Stimulated activated naive CD4-positive, alpha-beta T cell (primary cell): ENCODE results near the gene PDLIM5.

Experiments used
- DNase-seq, 6 experiments: peaks; one replicate each; lab custom pipeline; 2025; lab: John Stamatoyannopoulos, UW

The PDLIM5 gene

DNA sequence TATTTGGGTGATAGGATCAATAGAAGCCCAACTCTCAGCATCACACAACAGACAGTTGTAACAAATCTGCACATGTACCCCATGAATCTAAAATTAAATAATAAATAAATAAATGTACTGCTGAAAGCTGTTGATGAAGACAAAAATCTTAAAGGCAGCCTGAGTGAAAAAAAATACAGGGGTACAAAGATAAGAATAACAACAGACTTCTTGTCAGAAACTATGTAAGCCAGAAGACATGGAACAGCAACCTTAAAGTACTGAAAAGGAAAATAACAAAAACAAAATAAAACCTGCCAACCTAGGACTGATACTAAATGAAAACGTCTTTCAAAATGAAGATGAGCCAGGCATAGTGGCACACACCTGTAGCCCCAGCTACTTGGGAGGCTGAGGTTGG is 25.0 kb upstream of the PDLIM5 start:
- DNase-seq = no peak

DNA sequence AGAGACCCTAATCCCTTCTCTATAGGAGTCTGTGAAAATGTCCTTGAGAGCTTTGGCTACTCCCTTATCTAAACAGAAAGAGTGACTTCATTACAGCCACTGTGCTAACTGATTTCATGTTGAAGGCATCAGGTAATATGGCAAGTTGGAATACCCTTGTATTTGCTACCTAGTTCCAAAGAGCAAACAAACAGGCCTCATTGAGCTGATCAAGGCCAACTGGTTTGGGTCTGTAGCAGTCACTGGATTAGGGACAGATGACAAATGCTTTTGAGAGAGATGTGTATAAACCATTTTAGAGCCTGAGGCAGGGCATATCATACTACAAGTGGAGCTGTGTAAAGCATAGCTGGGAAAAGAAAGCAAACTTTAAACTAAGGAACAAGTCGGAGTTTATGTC is 22.9 kb upstream of the PDLIM5 start:
- no peak for DNase-seq

DNA sequence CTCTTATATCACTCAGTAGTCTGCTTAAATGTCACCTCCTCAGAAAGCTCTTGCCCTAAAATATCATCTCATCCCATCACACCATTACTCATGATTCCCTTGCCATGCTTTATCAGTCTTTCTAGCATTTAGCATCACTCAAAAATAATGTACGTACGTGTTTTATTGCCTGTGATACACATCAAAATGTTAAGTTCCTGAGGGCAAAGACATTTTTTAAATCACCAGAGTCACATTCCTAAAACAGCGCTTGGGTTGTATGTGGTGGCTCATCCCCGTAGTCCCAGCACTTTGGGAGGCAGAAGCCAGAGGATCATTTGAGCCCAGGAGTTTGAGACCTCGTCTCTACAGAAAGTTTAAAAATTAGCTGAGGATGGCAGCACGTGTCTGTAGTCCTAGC is 21.3 kb upstream of the PDLIM5 start:
- DNase-seq = no peak

DNA sequence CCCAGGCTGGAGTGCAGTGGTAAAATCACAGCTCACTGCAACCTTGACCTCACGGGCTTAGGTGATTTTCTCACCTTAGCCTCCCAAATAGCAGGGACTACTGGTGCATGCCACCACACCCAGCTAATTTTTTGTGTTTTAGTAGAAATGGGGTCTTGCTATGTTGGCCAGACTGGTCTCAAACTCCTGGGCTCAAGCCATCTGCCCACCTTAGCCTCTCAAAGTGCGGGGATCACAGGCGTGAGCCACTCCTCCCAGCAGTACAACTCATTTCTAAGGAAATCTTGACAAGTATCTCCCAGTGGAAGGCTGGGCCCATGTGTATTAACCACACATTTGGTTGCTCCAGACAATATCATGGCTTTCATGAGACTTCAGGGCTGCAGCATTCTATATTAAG is 20.4 kb upstream of the PDLIM5 start:
- DNase-seq = no peak

GRCh38 chr4:94434505-94434904 is 17.2 kb upstream of the PDLIM5 start:
- DNase-seq = no peak

GRCh38 chr4:94435874-94436273 is 15.9 kb upstream of the PDLIM5 start:
- no peak for DNase-seq

- peak in 2 of 6 experiments; percentile 23 to 29 for DNase-seq
These were observed 15.2 kb upstream of the PDLIM5 start for GRCh38 chr4:94436512-94436911.

- DNase-seq = no peak
These were observed 12.1 kb upstream of the PDLIM5 start for GRCh38 chr4:94439606-94440005.

GRCh38 chr4:94441838-94442237 is 9.9 kb upstream of the PDLIM5 start:
- no peak for DNase-seq

GRCh38 chr4:94442251-94442650 is 9.5 kb upstream of the PDLIM5 start:
- no peak for DNase-seq

DNA sequence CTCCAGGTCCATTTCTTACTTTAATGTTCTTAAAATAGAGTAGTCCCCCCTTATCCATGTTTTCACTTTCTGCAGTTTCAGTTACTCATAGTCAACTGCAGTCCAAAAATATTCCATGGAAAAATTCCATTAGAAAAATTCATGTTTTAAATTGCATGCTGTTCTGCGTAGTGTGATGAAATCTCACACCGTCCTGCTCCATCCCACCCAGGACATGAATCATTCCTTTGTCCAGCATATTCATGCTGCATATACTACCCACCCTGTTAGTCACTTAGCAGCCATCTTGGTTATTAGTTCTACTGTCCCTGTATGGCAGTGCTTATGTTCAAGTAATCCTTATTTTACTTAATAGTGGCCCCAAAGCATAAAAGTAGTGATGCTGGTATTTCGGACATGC is 5.4 kb upstream of the PDLIM5 start:
- no peak for DNase-seq

DNA sequence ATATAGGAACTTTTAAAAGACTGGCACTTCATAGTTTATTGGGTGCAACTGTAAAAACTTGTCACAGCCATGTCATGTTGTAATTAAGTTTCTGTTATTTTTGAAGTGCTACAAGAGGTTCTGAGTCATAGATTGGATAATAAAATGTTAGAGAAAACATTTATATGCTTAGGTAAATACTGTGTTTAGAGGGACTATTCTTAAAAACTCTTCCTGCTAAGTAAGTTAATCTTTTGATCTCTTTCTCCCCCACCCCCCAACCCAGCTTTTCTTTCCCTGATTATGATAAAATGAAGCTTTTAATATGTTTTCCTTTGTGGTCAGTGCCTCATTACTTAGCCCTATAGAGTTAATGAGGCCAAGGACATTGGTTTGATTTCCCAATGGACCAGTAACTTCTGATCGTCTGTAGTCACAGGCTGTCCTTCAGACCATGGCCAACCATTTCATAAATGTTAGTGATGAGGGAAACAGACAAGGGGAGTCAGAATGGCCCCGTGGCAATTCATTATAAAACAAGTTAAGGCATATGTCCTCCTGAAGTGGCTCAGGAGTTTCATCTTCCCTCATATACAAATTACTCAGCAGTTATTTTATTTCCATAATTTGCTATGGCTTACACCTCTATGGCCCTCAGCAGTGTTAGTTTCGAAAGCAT is 3.9 kb upstream of the PDLIM5 start:
- no peak for DNase-seq

DNA sequence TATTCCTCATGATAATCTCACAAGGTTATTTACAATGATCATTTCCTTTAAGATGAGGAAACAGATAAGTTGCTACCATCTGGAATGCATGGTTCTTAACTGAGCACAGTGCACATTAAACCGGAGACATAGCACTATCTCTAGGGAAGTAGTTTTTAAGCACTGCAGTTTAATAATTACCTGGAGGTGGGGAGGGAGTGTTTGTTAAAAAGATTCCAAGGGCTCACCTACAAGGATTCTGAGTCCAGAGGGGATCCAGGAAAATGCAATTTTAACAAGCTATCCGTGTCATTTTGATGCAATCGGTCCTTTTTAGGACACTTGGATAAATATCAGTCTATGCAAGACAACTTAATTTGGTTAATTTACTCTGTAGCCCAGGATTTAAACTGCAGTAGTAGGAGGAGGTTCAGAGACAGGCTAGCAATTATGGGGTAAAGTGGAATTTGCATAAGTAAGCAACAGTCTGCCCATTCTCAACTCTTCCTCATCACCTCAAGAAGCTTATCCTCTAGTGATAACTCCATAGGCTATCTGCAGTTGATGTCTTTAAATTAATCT is 2.8 kb upstream of the PDLIM5 start:
- no peak for DNase-seq

GRCh38 chr4:94451051-94451694 is 569 bp upstream of the PDLIM5 start:
- DNase-seq = no peak

GRCh38 chr4:94452476-94453371 is 982 bp downstream of the PDLIM5 start:
- DNase-seq = peak in 2 of 6 experiments; percentile 7 to 55

DNA sequence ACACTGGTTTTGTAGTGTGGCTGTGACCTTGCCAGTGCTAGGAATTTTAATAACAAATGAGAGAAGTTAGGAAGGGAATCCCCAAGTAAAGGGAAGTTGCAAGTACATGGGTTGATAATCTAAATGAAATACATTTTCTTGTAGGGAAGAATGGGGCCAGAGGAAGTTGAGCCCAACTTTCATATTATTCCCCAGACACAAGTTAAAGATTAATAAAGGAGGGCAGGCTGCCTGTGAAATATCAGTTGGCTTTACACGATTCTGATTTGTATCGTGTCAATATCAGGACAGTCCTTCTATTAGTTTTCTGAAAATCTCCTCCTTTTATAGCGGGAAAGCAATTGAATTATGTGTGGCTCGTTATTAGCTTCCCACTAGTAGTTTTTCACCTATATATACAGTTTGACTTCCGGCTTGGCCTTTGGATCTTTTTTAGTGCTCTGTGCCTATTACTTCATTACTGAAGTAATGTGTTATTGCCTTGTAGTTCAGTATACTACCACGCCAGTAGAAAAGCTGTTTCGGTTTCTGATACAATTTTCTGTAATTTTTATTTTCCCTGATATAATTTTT is 1.7 kb downstream of the PDLIM5 start:
- DNase-seq = no peak

DNA sequence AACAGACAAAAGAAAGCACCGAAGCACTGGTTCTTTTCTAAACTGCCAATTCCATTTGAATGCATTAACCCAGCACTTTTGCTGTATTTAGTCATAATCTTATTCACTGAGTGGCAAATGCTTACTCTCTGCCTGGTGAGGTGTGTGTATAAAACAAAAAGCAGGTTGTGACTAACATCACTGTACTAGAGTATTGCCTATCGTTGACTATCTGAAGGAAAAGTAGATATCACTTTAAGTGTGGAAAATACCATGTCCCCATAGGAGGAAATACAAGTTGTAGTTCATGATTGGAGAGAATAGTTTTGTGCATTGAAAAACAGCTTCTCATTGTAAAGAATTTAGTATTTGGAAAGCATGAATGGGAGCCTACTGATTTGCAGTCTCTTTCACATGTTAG is 2.7 kb downstream of the PDLIM5 start:
- no peak for DNase-seq

DNA sequence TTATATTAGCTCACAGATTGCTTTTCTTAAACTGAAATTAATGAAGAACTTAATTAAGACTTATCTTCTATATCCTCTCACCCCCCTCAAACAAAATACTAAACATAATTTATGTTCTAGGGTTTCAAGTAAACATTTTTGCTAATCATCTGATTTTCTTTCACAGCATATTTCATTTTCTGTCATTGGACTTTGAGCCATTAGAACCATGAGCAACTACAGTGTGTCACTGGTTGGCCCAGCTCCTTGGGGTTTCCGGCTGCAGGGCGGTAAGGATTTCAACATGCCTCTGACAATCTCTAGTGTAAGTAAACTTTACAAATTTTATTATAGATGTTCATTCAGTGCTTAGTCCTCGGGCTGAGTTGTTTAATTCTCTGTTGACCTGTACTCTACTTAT is 3.3 kb downstream of the PDLIM5 start:
- no peak for DNase-seq

DNA sequence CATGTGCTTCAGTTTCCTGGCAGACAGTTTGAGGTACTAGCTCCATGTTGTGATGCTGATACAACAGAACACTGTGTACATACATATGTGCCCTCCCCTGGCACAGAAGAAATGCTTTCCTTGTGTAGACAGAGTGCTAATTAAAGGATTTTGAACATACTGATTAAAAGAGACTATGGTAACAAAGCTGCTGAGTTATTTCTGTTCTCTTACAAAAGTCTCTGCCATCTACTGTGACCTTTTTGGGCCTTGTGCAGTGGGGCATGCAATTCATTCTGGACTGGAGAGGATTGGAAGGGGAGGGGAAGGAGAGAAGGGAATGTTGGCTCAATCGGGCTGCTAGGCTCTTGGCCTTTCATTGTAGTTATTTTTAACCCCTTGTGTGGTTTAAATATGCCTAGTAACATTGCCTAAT is 6.0 kb downstream of the PDLIM5 start:
- no peak for DNase-seq

DNA sequence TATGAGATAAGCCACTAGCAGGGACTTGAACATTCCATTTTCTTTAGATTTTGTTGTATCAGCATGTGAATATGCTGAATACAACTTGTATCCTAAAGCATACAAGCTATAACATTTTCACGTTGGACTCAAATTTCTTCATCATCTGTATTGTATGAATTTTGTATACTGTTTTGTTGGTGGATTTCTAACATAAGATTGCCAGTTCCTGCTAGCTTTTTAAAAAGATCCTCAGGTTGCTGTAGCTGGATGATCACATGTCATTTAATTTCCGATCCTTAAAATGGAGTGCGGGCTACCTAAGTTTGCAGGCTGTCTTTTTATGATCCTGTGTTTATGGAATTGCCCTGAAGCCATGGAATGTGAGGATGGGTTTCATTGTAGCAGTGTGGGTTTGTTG is 6.9 kb downstream of the PDLIM5 start:
- DNase-seq = no peak

GRCh38 chr4:94459462-94460161 is 7.9 kb downstream of the PDLIM5 start:
- DNase-seq = no peak

- no peak for DNase-seq
These were observed 9.8 kb downstream of the PDLIM5 start for GRCh38 chr4:94461506-94461905.
